ENCODE data around the gene PRDM15.
A peak's percentile ranks its signal among the peaks of the same experiment; 100 is the strongest.

PRDM15 gene

DNA sequence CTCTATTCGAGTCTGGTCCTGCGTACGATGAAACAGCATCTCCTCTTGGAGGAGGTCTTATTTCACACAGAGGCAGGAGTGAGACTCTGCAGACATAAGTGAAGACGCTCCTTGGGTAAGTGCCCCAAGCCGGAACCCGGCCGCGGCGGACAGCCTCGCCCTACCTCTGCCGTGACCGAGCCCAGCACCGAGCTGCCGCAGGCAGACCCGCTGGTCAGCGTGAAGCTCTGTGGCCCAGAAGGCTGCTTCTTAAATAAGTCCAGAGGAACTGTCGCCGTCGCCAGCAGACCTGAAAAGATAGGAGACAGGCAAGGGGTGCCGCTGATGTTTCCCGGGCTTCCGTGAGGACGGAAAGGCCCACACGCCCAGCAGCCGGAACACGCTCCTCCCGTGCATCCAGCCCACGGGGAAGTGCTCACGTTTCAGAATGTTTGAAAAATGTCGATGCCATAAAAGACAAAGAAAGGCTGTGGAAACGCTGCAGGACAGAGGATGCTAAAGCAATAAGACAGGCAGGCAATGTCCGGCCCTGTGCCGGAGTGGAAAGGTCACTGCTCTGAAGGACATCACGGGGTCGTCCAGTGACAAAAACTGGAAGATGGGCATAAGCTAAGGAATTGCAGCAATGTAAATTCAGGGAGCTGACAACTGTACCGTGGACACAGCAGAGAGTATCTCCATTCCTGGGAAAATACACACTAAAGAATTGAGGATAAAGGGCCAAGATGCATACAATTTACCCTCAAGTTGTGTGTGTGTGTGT is 28.5 kb upstream of the PRDM15 start:
- DNase-seq: no peak

DNA sequence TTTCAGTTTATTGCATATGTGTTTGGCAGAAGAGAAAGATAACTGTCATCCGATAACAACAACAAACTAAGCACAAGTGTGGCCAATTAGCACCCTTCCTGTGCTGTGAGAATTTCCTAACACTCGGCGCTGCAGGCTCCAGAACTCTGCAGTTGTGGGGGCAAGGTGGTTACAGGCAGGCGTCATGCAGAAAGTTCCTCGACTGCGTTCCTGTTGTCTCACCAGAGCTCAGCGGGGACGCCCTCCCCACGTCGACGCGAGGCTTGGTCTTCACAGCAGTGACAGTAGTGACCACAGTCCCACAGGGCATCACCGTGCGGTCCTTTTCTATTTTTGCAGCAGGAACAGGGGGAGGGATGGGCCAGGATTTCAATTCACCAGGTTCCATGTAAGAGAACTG is 27.6 kb upstream of the PRDM15 start:
- DNase-seq: no peak

GRCh38 chr21:41903559-41904351 is 24.6 kb upstream of the PRDM15 start:
- no peak for DNase-seq

DNA sequence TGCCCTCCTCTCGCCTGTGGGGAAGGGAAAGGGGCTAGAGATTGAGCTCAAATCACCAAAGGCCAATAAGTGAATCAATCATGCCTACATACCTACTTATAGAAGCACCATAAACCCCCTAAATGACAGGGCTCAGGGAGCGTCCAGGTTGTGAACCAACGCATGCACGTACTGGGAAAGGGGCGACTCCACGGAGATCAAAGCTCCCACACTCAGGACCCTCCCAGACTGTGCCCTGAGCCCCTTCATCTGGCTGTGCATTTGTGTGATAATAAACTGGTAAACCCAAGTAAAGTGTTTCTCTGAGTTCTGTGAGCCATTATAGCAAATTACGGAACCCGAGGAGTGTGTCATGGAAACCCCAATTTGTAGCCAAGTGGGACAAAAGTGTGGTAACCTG is 23.8 kb upstream of the PRDM15 start:
- DNase-seq: no peak

DNA sequence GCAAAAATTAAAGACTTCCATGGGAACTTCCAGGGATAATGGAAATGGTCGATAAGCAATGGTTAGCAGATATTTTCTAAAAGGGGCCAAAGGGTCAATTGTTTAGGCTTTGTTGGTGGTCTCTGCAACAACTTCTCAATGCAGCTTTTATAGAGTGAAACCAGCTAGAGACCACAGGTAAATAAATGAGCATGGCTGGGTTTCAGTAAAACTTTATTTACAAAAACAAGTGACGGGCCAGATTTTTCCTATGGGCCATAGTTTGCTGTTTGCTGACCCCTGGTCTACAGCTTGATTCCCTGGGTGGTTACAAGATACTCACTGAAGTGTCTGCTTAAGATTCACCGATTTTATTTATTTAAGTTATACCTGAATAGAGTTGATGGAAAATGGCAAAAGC is 22.6 kb upstream of the PRDM15 start:
- DNase-seq: no peak

DNA sequence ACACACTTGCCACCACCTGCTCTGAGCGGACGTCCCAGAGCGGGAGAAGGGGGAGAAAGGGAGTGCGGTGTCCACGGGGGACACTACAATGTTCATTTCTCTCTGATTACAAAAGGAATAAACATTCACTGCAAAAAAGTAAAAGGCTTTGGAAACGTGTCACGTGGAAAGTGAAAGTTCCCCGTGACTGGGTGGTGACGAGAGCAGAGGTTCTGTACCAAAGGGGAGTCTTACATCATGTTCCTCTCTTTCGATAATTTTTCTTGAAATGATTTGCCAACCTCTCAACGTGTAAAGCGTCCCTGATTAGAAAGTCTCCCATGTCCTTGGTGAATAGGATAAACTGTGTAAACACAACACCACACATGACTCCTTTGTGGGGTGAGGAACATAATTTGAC is 22.0 kb upstream of the PRDM15 start:
- DNase-seq: no peak

DNA sequence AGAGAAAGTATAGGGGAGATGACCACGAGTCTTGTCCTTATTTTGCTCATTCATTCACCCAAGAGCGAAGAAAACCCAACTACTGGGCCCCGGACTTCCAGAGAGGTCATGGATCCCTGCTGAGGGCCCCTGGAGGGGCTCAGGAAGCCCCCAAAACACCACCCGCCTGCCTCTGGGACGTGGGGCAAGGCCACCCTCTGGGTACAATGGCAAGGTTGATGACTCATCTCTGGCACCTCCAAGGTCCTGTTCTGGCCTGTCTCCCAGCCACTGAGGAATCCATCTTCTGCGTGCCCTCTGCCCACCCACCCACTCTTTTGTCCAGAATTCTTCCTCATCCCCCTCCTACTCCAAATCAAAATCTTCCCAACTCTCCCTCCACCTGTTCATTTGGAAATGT is 21.3 kb upstream of the PRDM15 start:
- no peak for DNase-seq

DNA sequence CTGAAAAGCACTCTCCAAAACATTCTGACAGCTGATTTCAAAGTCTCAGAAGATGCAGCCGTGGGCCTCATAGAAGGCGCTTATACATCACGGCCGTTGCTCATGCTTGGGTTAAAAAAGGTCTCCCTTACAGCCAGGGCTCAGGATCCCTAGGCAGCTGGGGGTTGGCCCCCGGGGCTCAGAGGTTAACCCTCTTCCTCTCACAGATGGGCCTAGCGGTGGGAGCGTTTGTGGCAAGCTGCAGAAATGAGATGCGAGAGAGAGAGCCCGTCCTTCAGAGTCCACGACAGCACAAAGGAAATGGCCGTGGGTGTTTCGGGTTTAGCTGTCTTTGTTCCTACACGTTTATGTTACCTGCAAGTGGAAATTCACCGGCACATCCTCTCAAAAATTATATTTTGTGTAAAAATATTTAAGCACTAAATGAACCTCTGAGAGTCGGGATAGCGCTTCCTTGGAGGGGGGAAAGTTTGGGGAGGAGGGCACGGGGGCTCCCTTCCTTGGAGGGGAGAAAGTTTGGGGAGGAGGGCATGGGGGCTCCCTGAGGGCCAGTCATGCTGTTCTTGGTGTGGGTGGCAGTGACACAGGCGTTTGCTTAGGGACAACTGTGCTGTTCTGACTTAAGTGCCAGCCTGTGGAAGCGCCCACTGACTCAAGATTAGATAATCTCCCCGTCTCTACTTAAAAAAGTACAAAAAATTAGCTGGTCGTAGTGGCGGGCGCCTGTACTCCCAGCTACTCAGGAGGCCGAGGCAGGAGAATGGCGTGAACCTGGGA is 20.5 kb upstream of the PRDM15 start:
- no peak for DNase-seq

DNA sequence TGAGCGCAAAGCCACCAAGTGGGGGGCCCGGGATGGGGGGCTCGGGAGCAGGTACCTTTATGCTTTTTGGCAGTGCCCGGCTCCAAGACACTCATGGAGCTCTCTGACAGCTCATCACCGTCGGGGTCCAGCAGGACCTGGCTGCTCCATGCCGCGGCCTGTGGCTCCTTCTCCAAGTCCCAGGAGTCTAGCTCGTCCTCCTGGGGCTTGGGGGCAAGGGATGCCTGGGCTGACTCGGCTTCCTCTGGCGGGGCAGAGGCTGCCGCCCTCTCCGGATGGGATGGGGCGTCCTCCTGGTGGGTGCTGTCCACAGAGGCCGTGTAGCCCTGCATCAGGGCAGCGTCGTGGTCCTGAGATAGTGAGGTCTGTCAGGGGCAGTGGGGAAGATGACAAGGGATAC is 19.9 kb upstream of the PRDM15 start:
- no peak for DNase-seq

DNA sequence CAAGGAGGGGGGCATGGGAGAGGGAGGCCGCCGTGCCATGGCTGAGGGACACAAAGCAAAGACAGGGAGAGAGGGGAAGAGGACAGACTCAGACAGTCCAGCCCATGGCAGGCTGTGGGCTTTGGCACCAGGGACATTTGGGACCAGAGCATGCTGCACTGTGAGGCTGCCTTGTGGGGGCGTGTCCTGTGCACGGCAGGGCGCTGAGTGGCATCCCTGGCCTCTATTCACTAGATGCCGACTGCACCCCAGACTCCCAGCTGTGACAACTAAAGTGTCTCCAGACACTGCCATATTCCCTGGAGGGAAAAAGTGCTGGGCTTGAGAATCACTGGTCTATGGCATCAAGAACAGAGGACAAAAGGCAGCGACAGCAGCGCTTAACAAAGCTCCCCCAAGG is 18.6 kb upstream of the PRDM15 start:
- no peak for DNase-seq

GRCh38 chr21:41897047-41897669 is 18.0 kb upstream of the PRDM15 start:
- no peak for DNase-seq

DNA sequence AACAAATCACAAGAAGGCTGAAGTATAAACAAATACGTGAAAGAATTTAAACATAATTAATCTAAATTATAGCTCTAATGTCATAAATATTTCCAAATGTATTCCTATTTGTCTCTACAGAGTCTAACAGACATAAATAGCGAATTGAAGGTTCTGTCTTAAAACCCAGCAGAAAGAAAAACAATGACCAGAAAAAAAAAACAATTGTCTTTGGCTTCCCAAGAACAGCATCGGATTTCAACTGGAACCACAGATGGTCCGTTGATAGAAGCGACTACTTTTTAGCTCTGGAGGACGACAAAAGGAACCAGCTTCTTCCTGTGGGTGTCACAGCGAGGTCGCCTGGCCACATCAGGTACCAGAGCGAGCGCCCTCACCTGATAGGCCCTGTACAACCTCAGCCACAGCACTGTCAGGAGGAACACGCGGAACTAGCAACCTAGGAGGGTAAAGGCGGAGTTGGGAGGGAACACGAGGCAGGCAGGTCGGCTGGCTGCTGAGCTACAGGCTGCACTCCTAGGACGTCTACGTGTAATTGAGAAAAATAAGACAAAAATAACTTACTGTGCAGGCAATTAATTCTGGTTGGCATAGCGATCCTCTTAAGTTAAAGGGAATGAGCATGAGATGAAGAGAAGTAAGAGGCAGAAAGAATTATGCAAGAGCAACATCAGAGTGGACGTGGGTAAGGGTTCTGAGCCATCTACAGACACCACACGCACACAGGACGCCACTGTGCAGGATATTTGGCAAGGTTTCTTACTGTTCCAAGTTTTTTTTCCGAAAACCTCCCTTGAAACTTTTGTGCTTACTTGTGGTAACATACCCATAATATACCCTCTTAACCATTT is 16.7 kb upstream of the PRDM15 start:
- DNase-seq: no peak

GRCh38 chr21:41894922-41895557 is 15.9 kb upstream of the PRDM15 start:
- no peak for DNase-seq

GRCh38 chr21:41894511-41894910 is 15.4 kb upstream of the PRDM15 start:
- DNase-seq: no peak

- no peak for DNase-seq
Observed at GRCh38 chr21:41892726-41893125, 13.6 kb upstream of the PRDM15 start.

DNA sequence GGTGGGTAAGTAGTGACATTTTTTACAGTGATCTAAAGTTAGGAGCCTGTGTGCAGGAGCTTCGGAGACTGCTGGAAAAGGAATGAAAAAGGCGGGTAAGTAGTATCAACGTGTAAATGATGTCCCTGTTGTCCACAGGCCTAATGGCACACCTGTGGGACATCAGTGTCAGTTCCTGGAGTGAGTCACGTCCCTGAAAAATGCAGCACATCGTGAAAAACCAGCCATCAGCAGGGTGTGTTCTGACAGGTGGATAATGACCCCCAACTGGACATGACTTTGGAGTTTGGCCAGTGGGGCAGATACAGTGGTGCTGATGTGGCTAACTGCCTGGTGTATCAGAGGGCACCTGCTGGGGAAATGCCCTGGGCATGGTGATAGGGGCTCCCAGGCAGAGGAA is 12.0 kb upstream of the PRDM15 start:
- no peak for DNase-seq

GRCh38 chr21:41890355-41890754 is 11.2 kb upstream of the PRDM15 start:
- DNase-seq: no peak

- DNase-seq: peak in 1 of 2 experiments; percentile 24
Observed at GRCh38 chr21:41888749-41889376, 9.7 kb upstream of the PRDM15 start.

- DNase-seq: no peak
Observed at GRCh38 chr21:41887667-41888066, 8.5 kb upstream of the PRDM15 start.

GRCh38 chr21:41886328-41886727 is 7.2 kb upstream of the PRDM15 start:
- no peak for DNase-seq

DNA sequence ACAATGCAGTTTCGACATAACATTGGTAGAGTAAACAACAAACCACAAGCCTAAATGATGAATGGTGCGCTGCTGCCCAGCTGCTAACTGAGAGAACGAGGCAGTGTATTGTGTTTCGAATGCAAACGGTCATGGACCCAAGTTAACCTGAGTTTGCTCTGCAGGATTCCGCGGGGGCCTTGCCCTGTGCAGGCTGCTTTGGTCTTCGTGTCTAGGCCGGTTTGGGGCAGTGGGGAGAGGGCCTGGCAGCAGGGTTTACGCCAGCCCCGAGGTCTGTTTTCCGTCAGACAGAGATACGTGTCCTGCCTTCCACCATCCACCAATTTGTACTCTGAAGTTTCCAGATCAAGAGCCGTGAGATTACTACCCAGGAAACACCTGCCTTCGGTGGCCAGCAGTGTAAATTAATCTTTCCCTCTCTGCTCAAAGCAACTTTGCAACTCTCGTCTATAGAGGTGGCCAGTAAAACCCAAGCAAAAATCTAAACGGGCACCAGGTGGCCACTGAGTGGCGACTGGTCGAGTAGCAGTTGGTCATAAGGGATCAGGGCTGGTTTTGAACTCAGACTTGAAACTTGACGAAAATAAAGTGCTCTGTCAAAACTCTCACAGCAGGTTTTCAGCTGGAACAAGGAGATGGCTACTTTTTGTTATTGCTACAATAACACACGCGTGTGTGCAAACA is 6.3 kb upstream of the PRDM15 start:
- DNase-seq: no peak

Data from NCI-H446 (cell line).